MM.1S (cell line): ENCODE data around the gene BICC1.

Source experiments
- CTCF ChIP-seq: fragments of 300-600 bp; sonication (generic); IDR thresholded peaks from 2 replicates; pipeline ENCODE4 v1.5.1; 2016; ENCODE audit warnings: antibody characterized with exemption, low read length, mixed read lengths
- EZH2phosphoT487 ChIP-seq: fragments of 300-600 bp; sonication (generic); IDR thresholded peaks from 2 replicates; pipeline ENCODE4 v1.6.1; 2018; ENCODE audit warnings: antibody characterized with exemption, low read length

DNA sequence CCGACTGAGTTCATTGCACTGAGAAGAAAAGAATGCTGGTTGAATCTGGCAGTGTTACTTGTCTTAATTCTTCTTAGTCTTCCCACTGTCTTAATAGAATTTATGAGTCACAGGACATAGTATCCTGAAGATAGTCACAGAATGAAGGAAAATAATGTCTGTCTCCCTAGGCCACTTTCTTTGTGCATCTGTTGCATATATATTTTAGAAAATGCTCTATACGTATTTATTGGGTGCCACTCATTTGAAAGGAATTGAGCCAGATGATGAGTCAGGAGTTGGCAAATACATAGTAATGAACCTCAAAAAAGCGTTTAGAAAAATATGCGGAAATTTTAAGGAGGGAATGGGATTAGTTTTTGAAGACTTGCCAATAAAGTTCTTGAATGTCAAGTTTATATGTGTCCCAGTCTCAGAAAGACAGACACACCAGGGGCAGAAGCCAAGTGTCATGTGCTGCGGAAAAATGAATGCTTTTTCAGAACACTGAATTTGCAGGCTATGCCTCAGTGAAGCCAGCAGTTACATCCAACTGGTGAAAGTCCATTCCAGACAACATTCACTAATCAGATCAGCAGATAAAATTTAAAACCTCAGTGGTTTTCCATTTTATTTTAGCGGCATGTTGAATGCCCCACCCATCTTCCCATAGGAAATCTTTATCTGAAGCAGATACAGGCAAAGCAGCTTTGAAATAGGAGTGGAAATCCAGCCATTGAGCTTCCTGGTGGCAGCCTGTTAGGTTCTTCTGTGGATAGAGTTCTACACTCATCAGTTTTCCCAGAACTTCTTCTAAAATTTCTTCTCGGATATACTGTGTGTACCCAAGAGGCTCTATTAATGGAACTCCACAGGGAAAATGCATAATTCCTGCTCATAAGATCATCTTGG lies 308.4 kb downstream of the BICC1 start:
- TF ChIP-seq CTCF: no peak
- TF ChIP-seq EZH2phosphoT487: no peak
